KOPT-K1 (cell line): ENCODE results near the gene ANKMY1.

Experiments
- H3K27ac ChIP-seq: fragments of 200-600 bp; sonication (generic); 2 replicates; pipeline ENCODE4 v1.5.1; 2016; ENCODE audit warnings: antibody characterized with exemption, mild to moderate bottlenecking, low read depth, low read length; ENCODE audit not compliant: poor library complexity, severe bottlenecking
- H3K36me3 ChIP-seq: fragments of 200-600 bp; sonication (generic); 2 replicates; pipeline ENCODE4 v1.5.1; 2017; ENCODE audit warnings: antibody characterized with exemption, mild to moderate bottlenecking, low read length, moderate library complexity; ENCODE audit not compliant: insufficient read depth
- H3K9me3 ChIP-seq: fragments of 200-600 bp; sonication (generic); 2 replicates; pipeline ENCODE4 v1.5.1; 2017; ENCODE audit warnings: antibody characterized with exemption, low read length, mild to moderate bottlenecking; ENCODE audit not compliant: insufficient read depth, poor library complexity, severe bottlenecking

ANKMY1 gene

GRCh38 chr2:240578488-240578887 lies 20.7 kb upstream of the ANKMY1 start:
- Histone ChIP-seq H3K27ac (no peak overlapping the region), H3K36me3 (peaks cover 54% of the 10 kb centered on the region; the same call in 1 of the 2 replicates), H3K9me3 (no peaks in the 10 kb centered on the region)

- Histone ChIP-seq H3K9me3 (no peaks in the 10 kb centered on the region), H3K27ac (no peak overlapping the region), H3K36me3 (peaks cover 54% of the 10 kb centered on the region; the same call in 1 of the 2 replicates)
Observed at GRCh38 chr2:240578110-240578450, 20.3 kb upstream of the ANKMY1 start.

- Histone ChIP-seq H3K36me3 (peaks cover 53% of the 10 kb centered on the region; the same call in 1 of the 2 replicates), H3K27ac (no peak overlapping the region), H3K9me3 (no peaks in the 10 kb centered on the region)
Observed at GRCh38 chr2:240577281-240578109, 19.7 kb upstream of the ANKMY1 start.

GRCh38 chr2:240576436-240577205 lies 18.8 kb upstream of the ANKMY1 start:
- Histone ChIP-seq H3K27ac (no peak overlapping the region), H3K9me3 (no peaks in the 10 kb centered on the region), H3K36me3 (peaks cover 59% of the 10 kb centered on the region; the same call in 1 of the 2 replicates)

GRCh38 chr2:240576036-240576435 lies 18.2 kb upstream of the ANKMY1 start:
- no peaks in the 10 kb centered on the region for H3K9me3 ChIP-seq
- peaks cover 59% of the 10 kb centered on the region; the same call in 1 of the 2 replicates for H3K36me3 ChIP-seq
- H3K27ac ChIP-seq, result no peak overlapping the region

GRCh38 chr2:240575101-240575965 lies 17.5 kb upstream of the ANKMY1 start:
- H3K36me3 ChIP-seq, result peaks cover 59% of the 10 kb centered on the region; the same call in 1 of the 2 replicates
- no peak overlapping the region for H3K27ac ChIP-seq
- no peaks in the 10 kb centered on the region for H3K9me3 ChIP-seq

- Histone ChIP-seq H3K9me3 (no peaks in the 10 kb centered on the region), H3K36me3 (peaks cover 59% of the 10 kb centered on the region; the same call in 1 of the 2 replicates), H3K27ac (no peak overlapping the region)
Observed at GRCh38 chr2:240574386-240575100, 16.8 kb upstream of the ANKMY1 start.

- no peak overlapping the region for H3K27ac ChIP-seq
- peaks cover 57% of the 10 kb centered on the region; the same call in 1 of the 2 replicates for H3K36me3 ChIP-seq
Observed at GRCh38 chr2:240573516-240574385, 16.0 kb upstream of the ANKMY1 start.

GRCh38 chr2:240573071-240573515 lies 15.3 kb upstream of the ANKMY1 start:
- Histone ChIP-seq H3K27ac (no peak overlapping the region), H3K9me3 (no peaks in the 10 kb centered on the region), H3K36me3 (peaks cover 50% of the 10 kb centered on the region; the same call in 1 of the 2 replicates)

More at GRCh38 chr2:240573516-240574385, 16.0 kb upstream of the ANKMY1 start:
- H3K9me3 ChIP-seq, result no peaks in the 10 kb centered on the region

- Histone ChIP-seq H3K9me3 (no peaks in the 10 kb centered on the region), H3K36me3 (peaks cover 43% of the 10 kb centered on the region; the same call in 1 of the 2 replicates), H3K27ac (no peak overlapping the region)
Observed at GRCh38 chr2:240572141-240573031, 14.6 kb upstream of the ANKMY1 start.

GRCh38 chr2:240571314-240571973 lies 13.7 kb upstream of the ANKMY1 start:
- Histone ChIP-seq H3K27ac (no peak overlapping the region), H3K9me3 (no peaks in the 10 kb centered on the region), H3K36me3 (peaks cover 34% of the 10 kb centered on the region; the same call in 1 of the 2 replicates)
